Mesendoderm (in vitro differentiated cells): ENCODE data around the gene MYO15B.

Source experiments
- DNase-seq: peaks from one replicate; pipeline ENCODE4 v3.0.0; 2013
- H2AK5ac ChIP-seq: 2 replicates; pipeline ENCODE4 v1.6.1; 2013; ENCODE audit warnings: low read length, inconsistent platforms
- H2BK120ac ChIP-seq: 2 replicates; pipeline ENCODE4 v1.6.1; 2013; ENCODE audit warnings: low read depth, mild to moderate bottlenecking, low read length, moderate library complexity, mixed read lengths
- H2BK15ac ChIP-seq: replicated peaks from 2 replicates; pipeline ENCODE4 v1.6.1; 2013; ENCODE audit warnings: low read depth, mild to moderate bottlenecking, moderate library complexity
- H2BK5ac ChIP-seq: 2 replicates; pipeline ENCODE4 v1.6.1; 2013; ENCODE audit warnings: low read length, inconsistent platforms
- H3K18ac ChIP-seq: 2 replicates; pipeline ENCODE4 v1.6.1; 2013; ENCODE audit warnings: mild to moderate bottlenecking, low read length, mixed read lengths
- H3K23ac ChIP-seq: one replicate; pipeline ENCODE4 v1.6.1; 2013; ENCODE audit warnings: low read length
- H3K27ac ChIP-seq: 2 replicates; pipeline ENCODE4 v1.5.1; 2013; ENCODE audit warnings: low read depth, mild to moderate bottlenecking, inconsistent platforms, low read length, moderate library complexity
- H3K27me3 ChIP-seq: 2 replicates; pipeline ENCODE4 v1.6.1; 2013; ENCODE audit warnings: low read length, control low read depth, mild to moderate bottlenecking, inconsistent platforms; ENCODE audit not compliant: insufficient read depth, poor library complexity
- H3K36me3 ChIP-seq: 2 replicates; pipeline ENCODE4 v1.6.1; 2013; ENCODE audit warnings: low read length, inconsistent platforms; ENCODE audit not compliant: control insufficient read depth, insufficient read depth
- H3K4ac ChIP-seq: one replicate; pipeline ENCODE4 v1.6.1; 2013; ENCODE audit warnings: low read depth, mild to moderate bottlenecking, low read length, moderate library complexity
- H3K4me1 ChIP-seq: 2 replicates; pipeline ENCODE4 v1.6.1; 2013; ENCODE audit warnings: low read depth, low read length, inconsistent platforms; ENCODE audit not compliant: control insufficient read depth
- H3K4me2 ChIP-seq: 2 replicates; pipeline ENCODE4 v1.6.1; 2013; ENCODE audit warnings: low read length
- H3K4me3 ChIP-seq: 2 replicates; pipeline ENCODE4 v1.5.1; 2013; ENCODE audit warnings: mild to moderate bottlenecking, low read length
- H3K56ac ChIP-seq: one replicate; pipeline ENCODE4 v1.6.1; 2013; ENCODE audit warnings: low read length
- H3K79me1 ChIP-seq: 2 replicates; pipeline ENCODE4 v1.6.1; 2013; ENCODE audit warnings: low read length, inconsistent platforms
- H3K79me2 ChIP-seq: 2 replicates; pipeline ENCODE4 v1.6.1; 2013; ENCODE audit warnings: mild to moderate bottlenecking, low read length; ENCODE audit not compliant: control insufficient read depth, insufficient read depth
- H3K9ac ChIP-seq: 2 replicates; pipeline ENCODE4 v1.6.1; 2013; ENCODE audit warnings: low read length, inconsistent platforms
- H4K5ac ChIP-seq: one replicate; pipeline ENCODE4 v1.6.1; 2013; ENCODE audit warnings: low read length
- H4K8ac ChIP-seq: one replicate; pipeline ENCODE4 v1.6.1; 2013; ENCODE audit warnings: low read depth, mild to moderate bottlenecking, control low read depth, low read length, moderate library complexity
- WGBS: extraction: QIAGEN DNeasy Blood & Tissue Kit; methylation state at CpG from one replicate; pipeline ENCODE4 v1.1.7; 2013; ENCODE audit warnings: low lambda C conversion rate, missing lambda C conversion rate; ENCODE audit not compliant: insufficient coverage; ENCODE audit errors: extremely low coverage; 5-methylcytosine and 5-hydroxymethylcytosine counted together

MYO15B gene

GRCh38 chr17:75544250-75544649 is 43.4 kb upstream of the MYO15B start:
- Histone ChIP-seq H2BK5ac (no peak overlapping the region), H2AK5ac (no peak overlapping the region), H3K4me3 (no peak overlapping the region), H3K9ac (no peak overlapping the region), H3K4me2 (no peak overlapping the region), H2BK15ac (no peak overlapping the region), H3K18ac (no peak overlapping the region), H3K79me2 (no peaks in the 10 kb centered on the region), H3K27me3 (no peaks in the 10 kb centered on the region), H4K5ac (no peak overlapping the region), H3K56ac (no peak overlapping the region), H3K79me1 (peaks cover 1% of the 10 kb centered on the region), H2BK120ac (no peak overlapping the region), H3K27ac (no peak overlapping the region), H3K23ac (no peak overlapping the region), H3K4ac (no peak overlapping the region), H4K8ac (no peak overlapping the region), H3K4me1 (peaks cover 3% of the 10 kb centered on the region), H3K36me3 (no peaks in the 10 kb centered on the region)
- DNase-seq = no peak
- WGBS = no CpG with 5 or more reads among the region's 8 CpGs

- Histone ChIP-seq H2BK120ac (no peak overlapping the region), H4K5ac (no peak overlapping the region), H3K4me3 (no peak overlapping the region), H2BK15ac (no peak overlapping the region), H4K8ac (no peak overlapping the region), H3K79me1 (peaks cover 1% of the 10 kb centered on the region), H3K23ac (no peak overlapping the region), H2AK5ac (no peak overlapping the region), H3K9ac (no peak overlapping the region), H3K56ac (no peak overlapping the region), H3K4ac (no peak overlapping the region), H2BK5ac (no peak overlapping the region), H3K36me3 (no peaks in the 10 kb centered on the region), H3K4me1 (peaks cover 5% of the 10 kb centered on the region), H3K4me2 (no peak overlapping the region), H3K27ac (no peak overlapping the region), H3K18ac (no peak overlapping the region), H3K27me3 (no peaks in the 10 kb centered on the region), H3K79me2 (no peaks in the 10 kb centered on the region)
- no CpG with 5 or more reads among the region's 13 CpGs for WGBS
- DNase-seq = no peak
Measured at GRCh38 chr17:75546181-75546580, 41.4 kb upstream of the MYO15B start.

GRCh38 chr17:75547091-75547490 is 40.5 kb upstream of the MYO15B start:
- Histone ChIP-seq H3K4me2 (no peak overlapping the region), H2BK120ac (no peak overlapping the region), H3K4ac (no peak overlapping the region), H3K56ac (no peak overlapping the region), H3K27me3 (no peaks in the 10 kb centered on the region), H3K18ac (no peak overlapping the region), H3K36me3 (no peaks in the 10 kb centered on the region), H2AK5ac (no peak overlapping the region), H3K9ac (no peak overlapping the region), H3K79me2 (no peaks in the 10 kb centered on the region), H3K4me1 (peaks cover 5% of the 10 kb centered on the region), H4K8ac (no peak overlapping the region), H3K79me1 (peaks cover 1% of the 10 kb centered on the region), H4K5ac (no peak overlapping the region), H3K4me3 (no peak overlapping the region), H2BK5ac (no peak overlapping the region), H2BK15ac (no peak overlapping the region), H3K23ac (no peak overlapping the region), H3K27ac (no peak overlapping the region)
- DNase-seq = no peak
- WGBS = no CpG with 5 or more reads among the region's 9 CpGs

GRCh38 chr17:75548813-75549212 is 38.8 kb upstream of the MYO15B start:
- H3K56ac ChIP-seq = no peak overlapping the region
- no peak overlapping the region for H2BK5ac ChIP-seq
- no peak for DNase-seq
- H3K4me3 ChIP-seq = no peak overlapping the region
- H4K5ac ChIP-seq = no peak overlapping the region
- H3K79me1 ChIP-seq = peaks cover 1% of the 10 kb centered on the region
- no peak overlapping the region for H3K23ac ChIP-seq
- H2BK15ac ChIP-seq = no peak overlapping the region
- peak overlapping the region; percentile 51 for H3K9ac ChIP-seq
- no peak overlapping the region for H2BK120ac ChIP-seq
- H3K36me3 ChIP-seq = no peaks in the 10 kb centered on the region
- no CpG with 5 or more reads among the region's 5 CpGs for WGBS
- H3K79me2 ChIP-seq = no peaks in the 10 kb centered on the region
- no peaks in the 10 kb centered on the region for H3K27me3 ChIP-seq
- no peak overlapping the region for H3K4ac ChIP-seq
- H3K27ac ChIP-seq = no peak overlapping the region
- H3K18ac ChIP-seq = no peak overlapping the region
- H4K8ac ChIP-seq = no peak overlapping the region
- H3K4me2 ChIP-seq = no peak overlapping the region
- H3K4me1 ChIP-seq = peaks cover 7% of the 10 kb centered on the region
- H2AK5ac ChIP-seq = peak overlapping the region; percentile 82

- Histone ChIP-seq H2BK5ac (peak overlapping the region; percentile 91), H4K5ac (no peak overlapping the region), H4K8ac (no peak overlapping the region), H2AK5ac (peak overlapping the region; percentile 82), H3K23ac (no peak overlapping the region), H3K27ac (peak overlapping the region; percentile 13), H3K79me1 (peaks cover 1% of the 10 kb centered on the region), H3K4me2 (peak overlapping the region; percentile 78), H3K36me3 (no peaks in the 10 kb centered on the region), H3K4me3 (peak overlapping the region; percentile 24), H3K79me2 (no peaks in the 10 kb centered on the region), H3K56ac (peak overlapping the region; percentile 91), H3K18ac (no peak overlapping the region), H3K9ac (peak overlapping the region; percentile 84), H3K27me3 (no peaks in the 10 kb centered on the region), H2BK120ac (no peak overlapping the region), H2BK15ac (no peak overlapping the region), H3K4ac (no peak overlapping the region), H3K4me1 (peaks cover 7% of the 10 kb centered on the region)
- peak; percentile 84 for DNase-seq
- no CpG with 5 or more reads among the region's 22 CpGs for WGBS
Measured at GRCh38 chr17:75549246-75550138, 38.1 kb upstream of the MYO15B start.

GRCh38 chr17:75550139-75550465 is 37.5 kb upstream of the MYO15B start:
- Histone ChIP-seq H3K27me3 (no peaks in the 10 kb centered on the region), H3K4me3 (no peak overlapping the region), H3K36me3 (no peaks in the 10 kb centered on the region), H2BK5ac (no peak overlapping the region), H3K23ac (no peak overlapping the region), H3K27ac (no peak overlapping the region), H4K8ac (no peak overlapping the region), H2BK120ac (no peak overlapping the region), H3K79me2 (no peaks in the 10 kb centered on the region), H3K56ac (peak overlapping the region; percentile 82), H3K18ac (peak overlapping the region; percentile 19), H3K4me2 (peak overlapping the region; percentile 78), H2AK5ac (no peak overlapping the region), H2BK15ac (no peak overlapping the region), H3K9ac (peak overlapping the region; percentile 34), H4K5ac (no peak overlapping the region), H3K4ac (no peak overlapping the region), H3K4me1 (peaks cover 7% of the 10 kb centered on the region), H3K79me1 (peaks cover 1% of the 10 kb centered on the region)
- no CpG with 5 or more reads among the region's 4 CpGs for whole genome bisulfite sequencing
- DNase-seq = no peak
